Measurements from ENCODE around the gene IQCE. TPM values are rescaled to one million over a fixed set of nuclear protein-coding genes. Genes with fewer than 3 reads are reported as not detected.

IQCE gene
- total RNA-seq, 4 donors from 2014 or later = 27.2 to 187 (median 55.5) TPM

GRCh38 chr7:2583798-2584580 lies 25.2 kb downstream of the IQCE start:
- Histone ChIP-seq H3K4me1 (no peaks in the 10 kb centered on the region), H3K27me3 (no peaks in the 10 kb centered on the region), H3K9me3 (no peaks in the 10 kb centered on the region), H3K4me3 (no peak overlapping the region), H3K36me3 (peaks cover 0 to 17% (median 6%) of the 10 kb centered on the region in 4 donors), H3K27ac (no peak overlapping the region)
- DNase-seq = no peak
- in situ Hi-C loops (cut with MboI; ENCODE audit: low pct_ligation_motif_present in 1 of 4, low pct_unique_long_range_greater_than_20kb in 1 of 4, low sequenced_read_pairs in 3 of 4) = no loop called here
- intact Hi-C loops (cut with DNase I; ENCODE audit: low total_unique reads) = no loop called here
- no peak for TF ChIP-seq CTCF (IDR thresholded peaks at IDR 0.05)
- no peak for TF ChIP-seq POLR2AphosphoS5 (IDR thresholded peaks at IDR 0.05)
- TF ChIP-seq EP300 (IDR thresholded peaks at IDR 0.05; ENCODE audit: low read depth) = no peak
- TF ChIP-seq POLR2A (IDR thresholded peaks at IDR 0.05) = no peak
- WGBS, 2 donors (ENCODE audit: low coverage in 1 of 2) = 95% methylated on average over 6 to 22 of the region's 54 CpGs

- H3K27ac ChIP-seq = no peak overlapping the region
- H3K4me1 ChIP-seq = no peaks in the 10 kb centered on the region
- no peak for TF ChIP-seq POLR2AphosphoS5 (IDR thresholded peaks at IDR 0.05)
- TF ChIP-seq CTCF (IDR thresholded peaks at IDR 0.05) = no peak
- no peak for TF ChIP-seq EP300 (IDR thresholded peaks at IDR 0.05; ENCODE audit: low read depth)
- no peak for TF ChIP-seq POLR2A (IDR thresholded peaks at IDR 0.05)
- 96% methylated on average over 7 to 18 of the region's 19 CpGs for WGBS, 2 donors (ENCODE audit: low coverage in 1 of 2)
- no peaks in the 10 kb centered on the region for H3K9me3 ChIP-seq
- H3K27me3 ChIP-seq = no peaks in the 10 kb centered on the region
- DNase-seq = no peak
- H3K36me3 ChIP-seq = peaks cover 0 to 17% (median 8%) of the 10 kb centered on the region in 4 donors
- in situ Hi-C loops (cut with MboI; ENCODE audit: low pct_ligation_motif_present in 1 of 4, low pct_unique_long_range_greater_than_20kb in 1 of 4, low sequenced_read_pairs in 3 of 4) = no loop called here
- intact Hi-C loops (cut with DNase I; ENCODE audit: low total_unique reads) = no loop called here
- no peak overlapping the region for H3K4me3 ChIP-seq
Measured at GRCh38 chr7:2585446-2585845, 26.7 kb downstream of the IQCE start.

- H3K9me3 ChIP-seq = no peaks in the 10 kb centered on the region
- intact Hi-C loops (cut with DNase I; ENCODE audit: low total_unique reads) (no loop called here), in situ Hi-C loops (cut with MboI; ENCODE audit: low pct_ligation_motif_present in 1 of 4, low pct_unique_long_range_greater_than_20kb in 1 of 4, low sequenced_read_pairs in 3 of 4) (no loop called here)
- H3K27me3 ChIP-seq = no peaks in the 10 kb centered on the region
- no peak for DNase-seq
- H3K4me3 ChIP-seq = no peak overlapping the region
- no peak for TF ChIP-seq CTCF (IDR thresholded peaks at IDR 0.05)
- no peak for TF ChIP-seq POLR2A (IDR thresholded peaks at IDR 0.05)
- no peak for TF ChIP-seq EP300 (IDR thresholded peaks at IDR 0.05; ENCODE audit: low read depth)
- no peak for TF ChIP-seq POLR2AphosphoS5 (IDR thresholded peaks at IDR 0.05)
- peaks cover 0 to 17% (median 8%) of the 10 kb centered on the region in 4 donors for H3K36me3 ChIP-seq
- 89% methylated on average over 23 of the region's 24 CpGs; no CpG with 5 or more reads in 1 of the 2 donors for WGBS, 2 donors (ENCODE audit: low coverage in 1 of 2)
- no peak overlapping the region for H3K27ac ChIP-seq
- no peaks in the 10 kb centered on the region for H3K4me1 ChIP-seq
Measured at GRCh38 chr7:2586326-2587020, 27.7 kb downstream of the IQCE start.

- Histone ChIP-seq H3K4me1 (no peaks in the 10 kb centered on the region), H3K27me3 (no peaks in the 10 kb centered on the region), H3K4me3 (no peak overlapping the region), H3K9me3 (no peaks in the 10 kb centered on the region), H3K27ac (no peak overlapping the region), H3K36me3 (peaks cover 0 to 20% (median 8%) of the 10 kb centered on the region in 4 donors)
- DNase-seq = no peak
- TF ChIP-seq POLR2AphosphoS5 (IDR thresholded peaks at IDR 0.05) (no peak), POLR2A (IDR thresholded peaks at IDR 0.05) (no peak), CTCF (IDR thresholded peaks at IDR 0.05) (no peak)
- intact Hi-C loops (cut with DNase I; ENCODE audit: low total_unique reads) (no loop called here), in situ Hi-C loops (cut with MboI; ENCODE audit: low pct_ligation_motif_present in 1 of 4, low pct_unique_long_range_greater_than_20kb in 1 of 4, low sequenced_read_pairs in 3 of 4) (no loop called here)
- 90 to 93% methylated on average over 2 to 9 of the region's 9 CpGs for WGBS, 2 donors (ENCODE audit: low coverage in 1 of 2)
Measured at GRCh38 chr7:2587134-2587533, 28.4 kb downstream of the IQCE start.
